ENCODE results near the gene RGS9BP.
A peak's percentile ranks its signal among the peaks of the same experiment; 100 is the strongest.
"Not testable (repeated sequence)": the region's sequence is repeated elsewhere in the genome, so short reads cannot be mapped to it uniquely, and the experiment has no call there.

Gene RGS9BP

GRCh38 chr19:32651729-32652140 is 23.9 kb upstream of the RGS9BP start:
- H4K12ac ChIP-seq (ENCODE audit: low read depth, low read length) = no peak overlapping the region
- H2AFZ ChIP-seq (ENCODE audit: insufficient read depth, low read length, poor library complexity) = no peak overlapping the region
- WGBS (ENCODE audit: extremely low coverage, insufficient coverage, insufficient read length) = no CpG with 5 or more reads among the region's 8 CpGs
- no peaks in the 10 kb centered on the region for H3K27me3 ChIP-seq (ENCODE audit: insufficient read depth, low read length)
- no peak overlapping the region for H2AK5ac ChIP-seq (ENCODE audit: low read length)
- no peak overlapping the region for H3K9ac ChIP-seq (ENCODE audit: low read length)
- H3K23ac ChIP-seq (ENCODE audit: low read length) = no peak overlapping the region
- H2BK120ac ChIP-seq (ENCODE audit: insufficient read depth, low read length, poor library complexity) = no peak overlapping the region
- H4K8ac ChIP-seq (ENCODE audit: low read depth, low read length) = no peak overlapping the region
- no peak overlapping the region for H3K4me2 ChIP-seq (ENCODE audit: low read length)
- no peak overlapping the region for H3K27ac ChIP-seq (ENCODE audit: low read depth, low read length)
- H3K9me3 ChIP-seq (ENCODE audit: insufficient read depth, low read depth, low read length) = no peaks in the 10 kb centered on the region
- peaks cover 2% of the 10 kb centered on the region for H3K79me2 ChIP-seq (ENCODE audit: control insufficient read depth, insufficient read depth, low read length, poor library complexity)
- H3K4me1 ChIP-seq (ENCODE audit: control insufficient read depth in 1 of 2, insufficient read depth in 2 of 2, low read length in 2 of 2) = peaks cover 0 to 6% of the 10 kb centered on the region in 2 experiments
- H4K91ac ChIP-seq (ENCODE audit: low read depth, low read length) = no peak overlapping the region
- H3K79me1 ChIP-seq (ENCODE audit: low read length) = no peaks in the 10 kb centered on the region
- H2BK12ac ChIP-seq (ENCODE audit: low read length) = no peak overlapping the region
- no peak overlapping the region for H3K4ac ChIP-seq (ENCODE audit: low read depth, low read length)
- H3K36me3 ChIP-seq (ENCODE audit: control insufficient read depth in 1 of 2, insufficient read depth in 2 of 2, low read length in 2 of 2) = peaks cover 24 to 29% of the 10 kb centered on the region in 2 experiments
- no peak overlapping the region for H3K18ac ChIP-seq (ENCODE audit: low read length)
- H3K4me3 ChIP-seq (ENCODE audit: low read depth, low read length) = no peak overlapping the region
- no peak overlapping the region for H2BK5ac ChIP-seq (ENCODE audit: low read depth, low read length, poor library complexity)
- DNase-seq = peak in 1 of 2 donors; percentile 39
- H3K14ac ChIP-seq (ENCODE audit: low read length) = no peak overlapping the region

GRCh38 chr19:32652331-32652730 is 23.3 kb upstream of the RGS9BP start:
- H3K9ac ChIP-seq (ENCODE audit: low read length); H3K4ac ChIP-seq (ENCODE audit: low read depth, low read length); H3K4me1 ChIP-seq (ENCODE audit: control insufficient read depth in 1 of 2, insufficient read depth in 2 of 2, low read length in 2 of 2); H3K27me3 ChIP-seq (ENCODE audit: insufficient read depth, low read length); H2BK5ac ChIP-seq (ENCODE audit: low read depth, low read length, poor library complexity); H4K91ac ChIP-seq (ENCODE audit: low read depth, low read length); H4K8ac ChIP-seq (ENCODE audit: low read depth, low read length); H2AFZ ChIP-seq (ENCODE audit: insufficient read depth, low read length, poor library complexity); H3K23ac ChIP-seq (ENCODE audit: low read length); H3K18ac ChIP-seq (ENCODE audit: low read length); H3K4me2 ChIP-seq (ENCODE audit: low read length); H2AK5ac ChIP-seq (ENCODE audit: low read length); H2BK120ac ChIP-seq (ENCODE audit: insufficient read depth, low read length, poor library complexity); H4K12ac ChIP-seq (ENCODE audit: low read depth, low read length); H3K79me1 ChIP-seq (ENCODE audit: low read length); H2BK12ac ChIP-seq (ENCODE audit: low read length); H3K9me3 ChIP-seq (ENCODE audit: insufficient read depth, low read depth, low read length); H3K14ac ChIP-seq (ENCODE audit: low read length); H3K79me2 ChIP-seq (ENCODE audit: control insufficient read depth, insufficient read depth, low read length, poor library complexity); H3K4me3 ChIP-seq (ENCODE audit: low read depth, low read length); H3K27ac ChIP-seq (ENCODE audit: low read depth, low read length): not testable (repeated sequence)
- peaks cover 19 to 29% of the 10 kb centered on the region in 2 experiments for H3K36me3 ChIP-seq (ENCODE audit: control insufficient read depth in 1 of 2, insufficient read depth in 2 of 2, low read length in 2 of 2)
- WGBS (ENCODE audit: extremely low coverage, insufficient coverage, insufficient read length) = no CpG with 5 or more reads among the region's 13 CpGs
- DNase-seq = peak in 1 of 2 donors; percentile 29

GRCh38 chr19:32652894-32653598 is 22.6 kb upstream of the RGS9BP start:
- Histone ChIP-seq H3K79me2 (ENCODE audit: control insufficient read depth, insufficient read depth, low read length, poor library complexity) (peaks cover 2% of the 10 kb centered on the region), H3K27ac (ENCODE audit: low read depth, low read length) (peak overlapping the region; percentile 38), H2BK5ac (ENCODE audit: low read depth, low read length, poor library complexity) (no peak overlapping the region), H3K27me3 (ENCODE audit: insufficient read depth, low read length) (no peaks in the 10 kb centered on the region), H2AFZ (ENCODE audit: insufficient read depth, low read length, poor library complexity) (no peak overlapping the region), H3K9me3 (ENCODE audit: insufficient read depth, low read depth, low read length) (no peaks in the 10 kb centered on the region), H3K18ac (ENCODE audit: low read length) (no peak overlapping the region), H2AK5ac (ENCODE audit: low read length) (no peak overlapping the region), H3K14ac (ENCODE audit: low read length) (no peak overlapping the region), H3K36me3 (ENCODE audit: control insufficient read depth in 1 of 2, insufficient read depth in 2 of 2, low read length in 2 of 2) (peaks cover 17 to 25% of the 10 kb centered on the region in 2 experiments), H2BK120ac (ENCODE audit: insufficient read depth, low read length, poor library complexity) (peak overlapping the region; percentile 78), H3K9ac (ENCODE audit: low read length) (no peak overlapping the region), H4K91ac (ENCODE audit: low read depth, low read length) (peak overlapping the region; percentile 75), H3K23ac (ENCODE audit: low read length) (no peak overlapping the region), H2BK12ac (ENCODE audit: low read length) (no peak overlapping the region), H3K4me1 (ENCODE audit: control insufficient read depth in 1 of 2, insufficient read depth in 2 of 2, low read length in 2 of 2) (peaks cover 0 to 6% of the 10 kb centered on the region in 2 experiments), H4K8ac (ENCODE audit: low read depth, low read length) (peak overlapping the region; percentile 9), H3K4ac (ENCODE audit: low read depth, low read length) (no peak overlapping the region), H3K4me3 (ENCODE audit: low read depth, low read length) (no peak overlapping the region), H4K12ac (ENCODE audit: low read depth, low read length) (no peak overlapping the region), H3K79me1 (ENCODE audit: low read length) (no peaks in the 10 kb centered on the region), H3K4me2 (ENCODE audit: low read length) (no peak overlapping the region)
- no CpG with 5 or more reads among the region's 12 CpGs for WGBS (ENCODE audit: extremely low coverage, insufficient coverage, insufficient read length)
- DNase-seq = peak; percentile 63 to 65

GRCh38 chr19:32653599-32653915 is 22.1 kb upstream of the RGS9BP start:
- H2AFZ ChIP-seq (ENCODE audit: insufficient read depth, low read length, poor library complexity) = no peak overlapping the region
- no peak for DNase-seq
- H2BK120ac ChIP-seq (ENCODE audit: insufficient read depth, low read length, poor library complexity) = no peak overlapping the region
- H3K27ac ChIP-seq (ENCODE audit: low read depth, low read length) = no peak overlapping the region
- H2AK5ac ChIP-seq (ENCODE audit: low read length) = no peak overlapping the region
- peaks cover 20 to 26% of the 10 kb centered on the region in 2 experiments for H3K36me3 ChIP-seq (ENCODE audit: control insufficient read depth in 1 of 2, insufficient read depth in 2 of 2, low read length in 2 of 2)
- no peak overlapping the region for H3K23ac ChIP-seq (ENCODE audit: low read length)
- no peak overlapping the region for H2BK12ac ChIP-seq (ENCODE audit: low read length)
- no peak overlapping the region for H4K91ac ChIP-seq (ENCODE audit: low read depth, low read length)
- no peak overlapping the region for H3K4me3 ChIP-seq (ENCODE audit: low read depth, low read length)
- H3K18ac ChIP-seq (ENCODE audit: low read length) = no peak overlapping the region
- no peak overlapping the region for H4K12ac ChIP-seq (ENCODE audit: low read depth, low read length)
- H3K79me2 ChIP-seq (ENCODE audit: control insufficient read depth, insufficient read depth, low read length, poor library complexity) = peaks cover 2% of the 10 kb centered on the region
- H3K4ac ChIP-seq (ENCODE audit: low read depth, low read length) = no peak overlapping the region
- no peaks in the 10 kb centered on the region for H3K9me3 ChIP-seq (ENCODE audit: insufficient read depth, low read depth, low read length)
- no peak overlapping the region for H3K14ac ChIP-seq (ENCODE audit: low read length)
- no CpG with 5 or more reads among the region's 15 CpGs for WGBS (ENCODE audit: extremely low coverage, insufficient coverage, insufficient read length)
- H3K27me3 ChIP-seq (ENCODE audit: insufficient read depth, low read length) = no peaks in the 10 kb centered on the region
- no peak overlapping the region for H3K9ac ChIP-seq (ENCODE audit: low read length)
- peaks cover 0 to 6% of the 10 kb centered on the region in 2 experiments for H3K4me1 ChIP-seq (ENCODE audit: control insufficient read depth in 1 of 2, insufficient read depth in 2 of 2, low read length in 2 of 2)
- no peak overlapping the region for H4K8ac ChIP-seq (ENCODE audit: low read depth, low read length)
- H3K4me2 ChIP-seq (ENCODE audit: low read length) = no peak overlapping the region
- H3K79me1 ChIP-seq (ENCODE audit: low read length) = no peaks in the 10 kb centered on the region
- H2BK5ac ChIP-seq (ENCODE audit: low read depth, low read length, poor library complexity) = no peak overlapping the region

Data from trophoblast cell (in vitro differentiated cells and primary cell).